GM19238 (cell line): ENCODE results near the gene NME4.
"Not testable (repeated sequence)": the region's sequence is repeated elsewhere in the genome, so short reads cannot be mapped to it uniquely, and the experiment has no call there.

Experiments
- DNase-seq: peaks from one replicate; pipeline ENCODE4 v3.0.0; 2011; ENCODE audit warnings: low spot score; ENCODE audit not compliant: insufficient read length

Gene NME4

GRCh38 chr16:396199-396598 lies 800 bp upstream of the NME4 start:
- no peak for DNase-seq

GRCh38 chr16:396605-397004 lies 394 bp upstream of the NME4 start:
- peak; percentile 54 for DNase-seq

- DNase-seq: peak; percentile 55
Observed at GRCh38 chr16:397736-398332, 835 bp downstream of the NME4 start.

GRCh38 chr16:398561-399339 lies 1.8 kb downstream of the NME4 start:
- no peak for DNase-seq

GRCh38 chr16:399340-400019 lies 2.5 kb downstream of the NME4 start:
- no peak for DNase-seq

- no peak for DNase-seq
Observed at GRCh38 chr16:400061-400591, 3.1 kb downstream of the NME4 start.

- peak; percentile 97 for DNase-seq
Observed at GRCh38 chr16:401468-402348, 4.7 kb downstream of the NME4 start, which contains the start of gene DECR2. Gene DECR2 (plus strand): TSS chr16:401885. CDS start chr16:401964, 79 bp downstream.

- no peak for DNase-seq
Observed at GRCh38 chr16:404971-405486, 8.0 kb downstream of the NME4 start.

GRCh38 chr16:405548-406506 lies 8.8 kb downstream of the NME4 start:
- DNase-seq: no peak

- no peak for DNase-seq
Observed at GRCh38 chr16:407253-407652, 10.3 kb downstream of the NME4 start.

GRCh38 chr16:410516-411178 lies 13.6 kb downstream of the NME4 start:
- no peak for DNase-seq

GRCh38 chr16:411576-412265 lies 14.7 kb downstream of the NME4 start:
- no peak for DNase-seq

- no peak for DNase-seq
Observed at GRCh38 chr16:414395-415169, 17.6 kb downstream of the NME4 start.

GRCh38 chr16:415170-415498 lies 18.1 kb downstream of the NME4 start:
- DNase-seq: not testable (repeated sequence)

- not testable (repeated sequence) for DNase-seq
Observed at GRCh38 chr16:422179-422578, 25.2 kb downstream of the NME4 start.

- DNase-seq: no peak
Observed at GRCh38 chr16:424033-424622, 27.1 kb downstream of the NME4 start.

GRCh38 chr16:424623-425081 lies 27.7 kb downstream of the NME4 start:
- no peak for DNase-seq
